Bone marrow (tissue), 2 donors: ENCODE data around the gene PAM16.
A peak's percentile ranks its signal among the peaks of the same experiment; 100 is the strongest.
"Not testable (repeated sequence)": the region's sequence is repeated elsewhere in the genome, so short reads cannot be mapped to it uniquely, and the experiment has no call there.

ENCODE experiments used
- DNase-seq, 2 donors: peaks; one replicate each; lab custom pipeline; 2025; lab: John Stamatoyannopoulos, UW

PAM16 gene

DNA sequence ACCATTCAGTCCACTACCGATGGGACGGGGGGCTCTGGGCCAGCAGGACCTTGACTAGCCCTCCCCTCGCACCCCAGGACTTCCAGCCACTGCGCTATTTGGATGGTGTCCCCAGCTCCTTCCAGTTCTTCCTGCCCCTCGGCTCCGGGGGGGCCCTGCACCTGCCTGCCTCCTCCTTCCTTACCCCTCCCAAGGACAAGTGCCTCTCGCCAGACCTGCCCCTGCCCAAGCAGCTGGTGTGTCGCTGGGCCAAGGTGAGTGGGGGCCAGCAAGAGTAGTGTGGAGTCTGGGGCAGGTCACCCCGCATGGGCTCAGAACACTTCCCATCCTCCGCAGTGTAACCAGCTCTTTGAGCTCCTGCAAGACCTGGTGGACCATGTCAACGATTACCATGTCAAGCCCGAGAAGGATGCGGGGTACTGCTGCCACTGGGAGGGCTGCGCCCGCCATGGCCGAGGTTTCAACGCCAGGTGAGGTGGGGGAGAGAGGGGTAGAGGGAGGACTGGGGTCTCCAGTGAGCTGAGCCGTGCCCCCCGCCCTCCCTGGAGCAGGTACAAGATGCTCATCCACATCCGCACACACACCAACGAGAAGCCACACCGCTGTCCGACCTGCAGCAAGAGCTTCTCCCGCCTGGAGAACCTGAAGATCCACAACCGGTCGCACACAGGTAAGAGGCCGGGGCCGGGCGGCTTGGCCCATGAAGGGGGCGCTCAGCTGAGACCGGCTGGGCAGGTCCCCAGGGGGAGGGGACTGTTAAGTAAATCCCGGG is 16.2 kb downstream of the PAM16 start:
- DNase-seq = no peak

DNA sequence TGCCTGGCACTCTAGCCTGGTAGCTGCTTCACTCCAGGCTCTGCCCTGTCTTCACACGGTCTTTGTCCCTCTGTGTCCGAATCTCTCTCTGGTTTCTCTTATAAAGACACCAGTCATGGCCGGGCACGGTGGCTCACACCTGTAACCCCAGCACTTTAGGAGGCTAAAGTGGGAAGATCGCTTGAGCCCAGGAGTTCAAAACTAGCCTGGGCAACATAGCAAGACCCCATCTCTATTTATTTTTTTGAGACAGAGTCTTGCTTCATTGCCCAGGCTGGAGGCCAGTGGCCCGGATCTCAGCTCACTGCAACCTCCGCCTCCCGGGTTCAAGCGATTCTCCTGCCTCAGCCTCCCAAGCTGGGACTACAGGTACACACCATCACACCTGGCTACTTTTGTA is 17.4 kb downstream of the PAM16 start:
- not testable (repeated sequence) for DNase-seq

DNA sequence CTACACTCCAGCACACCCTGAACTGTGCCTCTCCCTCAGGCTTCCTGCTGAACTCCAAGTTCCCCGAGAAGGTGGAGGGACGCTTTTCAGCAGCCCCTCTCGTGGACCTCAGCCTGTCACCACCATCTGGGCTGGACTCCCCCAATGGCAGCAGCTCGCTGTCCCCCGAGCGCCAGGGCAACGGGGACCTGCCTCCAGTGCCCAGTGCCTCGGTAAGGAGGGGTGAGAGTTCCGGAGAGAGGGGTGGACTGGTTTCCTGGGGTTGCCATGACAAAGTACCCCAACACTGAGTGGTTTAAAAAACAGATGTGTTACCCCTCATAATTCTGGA is 17.8 kb downstream of the PAM16 start:
- no peak for DNase-seq

GRCh38 chr16:4332623-4333307 is 18.4 kb downstream of the PAM16 start:
- no peak for DNase-seq

DNA sequence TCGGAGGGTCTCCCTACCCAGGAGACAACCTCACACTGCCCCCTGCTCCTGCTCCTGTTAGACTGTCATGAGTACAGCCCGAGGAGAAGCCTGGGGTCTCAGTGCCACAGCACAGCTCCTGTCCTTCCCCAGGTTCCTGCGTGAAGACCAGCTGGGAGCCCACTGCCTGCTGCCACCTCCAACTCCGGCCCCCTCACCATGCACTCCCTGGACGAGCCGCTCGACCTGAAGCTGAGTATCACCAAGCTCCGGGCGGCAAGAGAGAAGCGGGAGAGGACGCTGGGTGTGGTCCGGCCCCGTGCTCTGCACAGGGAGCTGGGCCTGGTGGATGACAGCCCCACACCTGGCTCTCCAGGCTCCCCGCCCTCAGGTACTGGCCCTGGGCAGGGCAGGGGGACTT is 19.0 kb downstream of the PAM16 start:
- no peak for DNase-seq

- peak in 1 of 2 donors; percentile 48 for DNase-seq
Measured at GRCh38 chr16:4330277-4330874, 20.7 kb downstream of the PAM16 start.

DNA sequence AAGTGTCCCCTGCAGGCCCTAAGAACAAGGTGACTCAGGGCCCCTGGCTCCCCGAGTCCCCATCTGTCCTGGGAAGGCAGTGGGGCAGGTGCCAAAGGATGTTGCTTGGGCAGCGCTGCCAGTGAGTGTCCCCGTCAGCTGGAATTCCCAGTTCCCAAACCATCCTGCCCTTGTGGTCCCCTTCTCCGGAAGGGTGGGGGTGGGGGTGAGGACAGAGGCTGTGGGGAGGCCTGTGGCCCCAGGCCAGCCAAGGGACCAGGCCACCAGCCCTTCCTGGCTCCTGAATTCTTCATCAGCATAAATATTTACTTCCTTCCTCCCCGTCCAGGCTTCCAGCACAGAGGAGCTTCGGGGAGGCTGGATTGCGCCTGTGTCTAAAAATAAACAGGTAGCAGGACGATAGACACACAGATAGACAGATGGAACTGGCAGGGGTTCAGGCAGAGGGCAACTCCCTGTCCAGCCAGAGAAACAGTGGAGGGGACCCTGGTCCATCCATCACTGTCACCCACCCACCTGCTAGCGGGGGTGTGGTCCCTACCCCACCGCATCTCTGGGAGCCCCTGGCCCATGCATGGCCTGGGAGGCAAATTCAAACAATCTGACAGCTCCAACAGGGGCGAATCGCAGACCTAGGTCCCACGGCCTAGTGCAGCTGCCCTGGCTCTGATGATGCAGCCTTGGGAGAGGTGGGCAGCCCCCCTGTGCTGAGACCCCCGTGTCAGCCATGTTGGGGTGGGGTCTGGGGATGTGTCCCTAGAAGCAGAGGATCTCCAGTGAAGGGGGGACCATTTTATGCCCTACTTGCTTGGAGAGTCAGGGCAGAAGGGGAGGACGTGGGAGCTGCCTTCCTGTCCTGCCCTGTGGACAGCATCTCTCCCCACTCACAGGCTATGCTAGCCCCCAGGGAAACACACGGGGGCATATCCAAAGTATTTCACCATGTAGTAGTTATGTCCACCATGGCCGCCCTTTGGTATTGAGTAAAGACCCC is 22.0 kb downstream of the PAM16 start:
- no peak for DNase-seq

DNA sequence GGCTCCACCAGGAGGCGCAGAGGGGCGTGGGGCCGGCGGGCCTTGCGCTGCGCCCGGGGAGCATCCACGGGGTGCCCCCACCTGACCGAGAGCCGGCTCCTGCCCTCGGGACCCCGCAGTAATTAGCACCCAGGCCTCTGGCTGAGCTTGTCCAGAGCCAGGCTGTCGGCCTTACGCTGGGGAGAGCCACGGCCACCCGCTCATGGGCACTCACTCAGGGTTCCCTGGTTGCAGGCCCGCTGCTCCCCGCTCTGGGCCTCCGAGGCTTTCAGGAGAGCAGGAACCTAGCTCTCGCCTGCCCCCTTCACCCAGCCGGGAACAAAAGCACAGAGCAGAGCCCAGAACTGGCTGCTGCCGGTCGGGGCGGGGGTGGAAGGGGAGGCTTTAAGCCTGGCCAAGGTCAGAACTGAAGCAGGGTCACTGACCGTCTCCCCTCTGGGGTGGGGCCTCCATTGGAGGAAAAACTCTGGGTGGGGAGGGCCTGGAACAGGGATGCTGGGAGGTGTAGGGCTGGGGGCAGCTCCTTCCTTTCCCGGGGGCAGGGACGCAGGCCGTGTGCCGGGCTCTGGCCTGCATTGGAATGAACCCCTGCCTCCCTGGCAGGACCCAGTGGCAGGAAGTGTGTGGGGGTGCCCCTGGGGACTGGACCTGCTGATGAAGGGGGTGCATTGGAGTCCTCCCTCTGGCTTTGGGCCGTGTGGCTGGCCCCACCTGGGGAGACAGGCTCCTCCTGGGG is 22.9 kb downstream of the PAM16 start:
- DNase-seq = peak in 1 of 2 donors; percentile 21

GRCh38 chr16:4327386-4328045 is 23.6 kb downstream of the PAM16 start:
- no peak for DNase-seq

DNA sequence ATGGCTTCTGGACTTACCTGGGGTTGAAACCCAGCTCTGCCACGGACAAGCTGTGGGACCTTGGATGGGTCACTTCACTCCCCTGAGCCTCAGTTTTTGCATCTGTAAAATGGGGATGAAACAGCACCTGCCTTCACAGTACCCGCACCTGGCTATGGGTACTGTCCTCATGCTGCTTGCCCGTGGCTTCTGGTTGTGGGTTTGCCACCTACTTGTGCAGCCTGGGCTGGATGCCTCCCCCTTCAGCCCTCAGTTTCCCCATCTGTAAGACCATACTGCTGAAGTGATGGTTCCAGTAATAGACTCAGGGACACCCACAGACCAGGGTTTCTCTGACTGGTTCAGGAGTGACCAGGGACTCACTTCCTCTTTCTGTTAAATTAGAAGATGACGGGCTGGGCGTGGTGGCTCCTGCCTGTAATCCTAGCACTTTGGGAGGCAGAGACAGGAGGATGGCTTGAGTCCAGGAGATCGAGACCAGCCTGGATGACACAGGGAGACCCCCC is 25.8 kb downstream of the PAM16 start:
- peak in 1 of 2 donors; percentile 11 for DNase-seq

GRCh38 chr16:4324492-4325252 is 26.4 kb downstream of the PAM16 start:
- DNase-seq = no peak

- DNase-seq = no peak
Measured at GRCh38 chr16:4323845-4324488, 27.2 kb downstream of the PAM16 start.

DNA sequence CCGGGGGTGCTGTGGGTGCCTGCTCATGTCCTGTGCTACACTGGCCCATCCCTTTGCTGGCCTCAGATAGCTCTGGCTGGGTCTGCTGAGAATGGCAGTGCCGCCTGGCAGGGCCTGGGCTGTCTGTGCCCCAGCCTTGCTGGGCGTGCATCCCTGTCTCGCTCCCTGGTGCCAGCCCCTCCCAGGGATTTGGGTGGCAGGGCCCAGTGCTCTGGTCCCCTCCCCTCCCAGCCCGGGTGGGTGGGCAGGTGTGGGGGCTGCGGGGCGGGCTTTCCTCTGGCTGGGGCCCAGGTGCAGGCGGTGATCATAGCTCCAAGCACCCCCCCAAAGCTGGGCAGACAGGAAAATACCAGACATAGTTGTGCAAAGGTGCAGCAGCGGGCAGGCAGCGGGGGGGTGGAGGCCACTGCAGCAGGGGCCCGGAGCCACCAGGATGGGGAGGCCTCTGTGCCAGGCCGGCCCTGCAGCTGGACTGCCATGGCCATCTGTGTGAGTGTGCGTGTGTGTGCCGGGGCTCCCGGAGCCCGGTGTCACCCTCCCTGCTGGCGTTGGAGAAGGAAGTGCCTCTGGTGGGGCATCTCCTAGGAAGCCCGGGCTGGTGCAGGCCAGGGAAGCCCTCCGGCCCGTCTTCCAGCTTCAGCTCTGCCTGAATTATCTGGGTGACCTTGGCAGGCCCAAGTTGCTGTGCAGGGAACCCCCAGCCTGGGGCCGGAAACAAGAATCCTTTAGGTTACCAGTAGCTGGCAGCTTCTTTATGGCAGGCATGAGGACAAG is 27.9 kb downstream of the PAM16 start:
- no peak for DNase-seq

- DNase-seq = no peak
Measured at GRCh38 chr16:4322121-4323052, 28.7 kb downstream of the PAM16 start.

DNA sequence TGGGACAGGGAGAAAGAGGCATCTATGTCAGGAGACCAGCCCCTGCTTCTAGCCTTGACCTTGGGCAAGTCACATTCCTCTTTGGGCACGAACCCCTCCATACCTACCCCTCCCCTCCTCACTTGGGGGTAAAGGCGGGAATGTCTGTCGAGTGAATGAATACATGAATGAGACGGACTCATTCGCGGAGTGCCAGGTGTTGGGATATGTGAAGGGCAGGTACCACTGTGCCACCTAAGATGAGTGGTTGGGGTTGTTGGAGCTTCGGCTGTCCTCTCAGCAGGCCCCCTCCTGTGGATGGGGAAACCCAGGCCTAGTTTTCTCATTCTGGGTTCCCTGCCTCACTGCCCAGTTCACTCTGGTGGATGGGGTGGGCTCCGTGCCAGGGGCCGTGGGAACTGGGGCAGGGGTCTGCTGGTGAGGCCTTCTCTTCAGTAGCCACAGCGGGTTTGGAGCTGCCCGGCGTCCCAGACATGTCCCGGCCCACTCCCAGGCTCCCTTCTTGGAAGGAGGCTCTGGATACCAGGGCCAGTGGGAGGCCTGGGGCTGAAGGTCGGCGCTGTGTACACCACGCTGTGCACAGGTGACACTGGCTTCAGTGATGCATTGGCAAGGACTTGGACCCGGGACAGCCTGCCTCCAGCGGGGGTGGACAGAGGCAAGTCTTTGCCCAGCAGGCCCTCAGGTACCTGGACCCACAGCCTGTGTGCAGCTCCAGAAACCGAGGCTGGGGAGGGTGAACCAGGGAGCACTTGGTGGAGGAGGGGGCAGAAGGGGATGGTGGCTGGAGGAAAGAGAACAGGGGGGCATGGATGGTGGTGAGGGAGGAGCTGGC is 29.6 kb downstream of the PAM16 start:
- no peak for DNase-seq

DNA sequence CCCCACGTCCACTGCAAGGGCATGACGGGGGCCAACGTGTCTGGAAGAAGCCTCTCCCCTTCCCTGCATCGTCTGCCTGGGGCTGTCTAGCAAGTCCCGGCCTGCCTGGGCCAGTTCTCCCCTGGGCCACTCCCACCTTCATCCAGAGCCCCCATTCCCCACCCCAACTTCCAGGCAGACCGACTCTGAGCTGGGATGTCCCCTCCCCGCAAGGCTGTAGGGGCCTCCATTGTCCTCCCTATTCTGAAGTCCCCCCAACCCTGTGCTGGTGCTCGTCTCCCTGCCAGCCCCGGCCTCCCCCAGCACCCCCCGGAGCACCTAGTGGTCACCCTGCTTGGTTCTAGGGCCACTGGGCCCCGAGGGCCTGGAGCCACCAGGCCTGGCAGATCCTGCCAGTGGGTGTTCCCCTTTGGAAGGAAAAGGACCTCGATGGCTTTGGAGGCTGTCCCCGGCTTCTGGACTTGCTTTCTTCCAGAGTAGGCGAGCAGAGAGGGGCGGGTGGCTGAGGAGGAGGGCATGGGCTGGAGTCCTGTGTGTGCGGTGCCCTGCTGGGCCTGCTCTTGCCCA is 30.5 kb downstream of the PAM16 start:
- DNase-seq = no peak
